Activated naive CD4-positive, alpha-beta T cell treated with anti-CD3 and anti-CD28 coated beads for 36 hours (primary cell): Measurements from ENCODE around the gene ARHGAP6. TPM values are rescaled to one million over a fixed set of nuclear protein-coding genes. Genes with fewer than 3 reads are reported as not detected.
A peak's percentile ranks its signal among the peaks of the same experiment; 100 is the strongest.

ENCODE experiments used
- CTCF ChIA-PET: fragments of 350-600 bp; sonication (Branson Sonifier 250); formaldehyde crosslinking; loops from one replicate; lab custom pipeline; 2021; ENCODE audit warnings: antibody characterized with exemption; lab: Charles Lee
- DNase-seq: peaks from one replicate; pipeline ENCODE4 v3.0.0-alpha.2; 2020
- H3K27ac Mint-ChIP-seq: one replicate; pipeline ENCODE4 v1.8.0; 2021; ENCODE audit warnings: mild to moderate bottlenecking, mixed read lengths
- H3K27me3 Mint-ChIP-seq: one replicate; pipeline ENCODE4 v1.8.0; 2021; ENCODE audit warnings: low read depth, mixed read lengths
- H3K36me3 Mint-ChIP-seq: one replicate; pipeline ENCODE4 v1.8.0; 2021; ENCODE audit warnings: low read depth, mixed read lengths
- H3K4me1 Mint-ChIP-seq: one replicate; pipeline ENCODE4 v1.8.0; 2021; ENCODE audit warnings: low read depth, mixed read lengths
- H3K4me3 Mint-ChIP-seq: one replicate; pipeline ENCODE4 v1.8.0; 2021; ENCODE audit warnings: mild to moderate bottlenecking, moderate library complexity, mixed read lengths
- H3K9me3 Mint-ChIP-seq: one replicate; pipeline ENCODE4 v1.8.0; 2021; ENCODE audit warnings: mixed read lengths
- intact Hi-C: fragments of 100-400 bp; cut with micrococcal nuclease; formaldehyde crosslinking; loops from one replicate; pipeline ENCODE4 v1.15.1; 2023
- total RNA-seq, 2 experiments: library from RNA; stranded (reverse); gene quantifications; one replicate each; pipeline ENCODE4 v1.2.3, GENCODE V29; 2021

The ARHGAP6 gene
- total RNA-seq, 2 experiments from 2014 or later = not detected

DNA sequence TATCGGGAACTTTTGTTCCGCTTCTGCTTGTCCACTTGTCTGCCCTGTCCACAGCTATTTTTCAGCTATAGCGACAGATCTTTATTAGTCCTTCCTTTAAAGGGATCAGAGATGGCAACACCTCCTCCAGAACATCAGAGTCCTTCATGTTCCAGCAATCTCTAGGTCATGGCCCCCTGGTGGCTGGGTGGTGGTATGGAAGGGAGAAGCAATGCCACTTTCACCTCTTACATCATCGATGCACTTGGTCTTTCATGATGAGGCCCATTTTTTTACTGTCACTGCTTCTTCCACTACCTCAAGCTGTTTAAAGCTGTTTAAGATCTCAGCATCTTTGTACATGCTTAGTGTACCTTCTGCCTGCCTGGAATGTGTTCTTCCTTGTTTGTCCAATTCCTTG is 106.7 kb downstream of the ARHGAP6 start:
- peak; percentile 50 for DNase-seq
- Mint-ChIP-seq H3K4me3 (no peak overlapping the region), H3K4me1 (no peaks in the 10 kb centered on the region), H3K27me3 (no peaks in the 10 kb centered on the region), H3K36me3 (no peaks in the 10 kb centered on the region), H3K27ac (no peak overlapping the region), H3K9me3 (no peaks in the 10 kb centered on the region)
- intact Hi-C loops = no loop called here
- CTCF ChIA-PET = interaction anchor here (1.0 to 1.2 kb wide), 2 partner anchors 96 to 208 kb away, joined by 3 read pairs; no protein-coding TSS in a partner anchor

DNA sequence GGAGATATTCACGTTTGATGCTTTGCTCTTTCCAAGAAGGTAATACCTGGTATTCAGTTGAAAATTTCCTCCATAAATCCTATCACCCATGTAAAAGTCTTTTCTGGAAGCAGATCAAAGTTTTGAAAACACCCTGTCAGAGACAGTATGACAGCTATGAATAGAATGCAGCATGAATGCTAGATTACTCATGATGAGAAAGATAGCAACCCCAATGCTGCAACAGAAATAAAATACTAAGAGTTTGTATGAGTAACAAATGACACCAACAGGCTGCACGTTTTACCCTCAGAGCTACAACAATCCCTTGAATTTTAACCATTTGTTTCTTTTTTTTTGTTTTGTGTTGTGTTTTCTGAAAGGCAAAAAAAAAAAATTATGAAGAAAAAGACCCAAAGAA is 108.6 kb downstream of the ARHGAP6 start:
- no peak overlapping the region for H3K27ac Mint-ChIP-seq
- no peaks in the 10 kb centered on the region for H3K36me3 Mint-ChIP-seq
- H3K4me1 Mint-ChIP-seq = no peaks in the 10 kb centered on the region
- H3K4me3 Mint-ChIP-seq = no peak overlapping the region
- H3K9me3 Mint-ChIP-seq = no peaks in the 10 kb centered on the region
- CTCF ChIA-PET = interaction anchor here (0.6 kb wide), 1 partner anchor 1297 kb away, joined by 3 read pairs; no protein-coding TSS in a partner anchor
- no peak for DNase-seq
- no peaks in the 10 kb centered on the region for H3K27me3 Mint-ChIP-seq
- intact Hi-C loops = no loop called here

DNA sequence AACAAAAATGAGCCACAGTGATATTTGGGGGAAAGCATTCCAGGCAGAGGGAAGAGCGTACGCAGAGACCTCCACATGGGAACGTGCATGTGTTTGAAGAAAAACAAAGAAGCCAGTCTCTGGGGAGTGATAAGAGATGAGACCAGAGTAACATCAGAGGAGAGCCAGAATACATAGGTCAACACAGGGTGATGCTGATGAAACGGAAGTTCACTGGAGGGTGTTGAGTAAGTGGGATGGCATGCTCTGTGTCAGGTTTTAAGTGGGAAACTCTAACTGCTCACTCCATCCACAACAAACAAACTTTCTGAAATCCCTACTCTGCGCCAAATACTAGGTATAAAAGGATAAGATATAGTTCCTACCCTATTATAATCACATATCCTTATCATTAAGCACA is 110.0 kb downstream of the ARHGAP6 start:
- Mint-ChIP-seq H3K27ac (no peak overlapping the region), H3K36me3 (no peaks in the 10 kb centered on the region)
- CTCF ChIA-PET = no interaction called here

DNA sequence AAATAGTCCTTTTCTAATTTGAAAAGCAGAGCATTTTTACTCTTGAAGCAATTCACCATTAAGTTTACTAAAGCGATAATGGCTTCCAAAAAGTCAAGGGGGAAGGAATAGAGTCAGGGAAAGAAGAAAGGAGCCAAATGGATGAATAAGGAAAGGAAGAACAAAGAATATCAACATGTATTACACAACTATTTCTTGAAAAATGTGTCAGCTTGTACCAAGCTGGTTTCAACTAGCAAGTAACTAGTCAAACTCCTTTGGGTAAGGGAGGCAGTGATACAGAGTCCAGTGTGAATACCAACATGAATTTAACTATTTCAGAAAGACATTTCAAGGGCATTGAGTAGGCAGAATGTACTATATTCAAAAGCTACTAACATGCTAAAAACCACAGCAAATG is 112.1 kb downstream of the ARHGAP6 start:
- Mint-ChIP-seq H3K9me3 (no peaks in the 10 kb centered on the region), H3K27me3 (no peaks in the 10 kb centered on the region), H3K4me1 (no peaks in the 10 kb centered on the region), H3K27ac (no peak overlapping the region), H3K36me3 (no peaks in the 10 kb centered on the region), H3K4me3 (no peak overlapping the region)
- intact Hi-C loops = no loop called here
- CTCF ChIA-PET = no interaction called here
- no peak for DNase-seq

More for the DNA sequence above, 110.0 kb downstream of the ARHGAP6 start:
- no peak for DNase-seq
- no peaks in the 10 kb centered on the region for H3K9me3 Mint-ChIP-seq
- intact Hi-C loops = no loop called here
- H3K4me1 Mint-ChIP-seq = no peaks in the 10 kb centered on the region
- H3K27me3 Mint-ChIP-seq = no peaks in the 10 kb centered on the region
- H3K4me3 Mint-ChIP-seq = no peak overlapping the region

DNA sequence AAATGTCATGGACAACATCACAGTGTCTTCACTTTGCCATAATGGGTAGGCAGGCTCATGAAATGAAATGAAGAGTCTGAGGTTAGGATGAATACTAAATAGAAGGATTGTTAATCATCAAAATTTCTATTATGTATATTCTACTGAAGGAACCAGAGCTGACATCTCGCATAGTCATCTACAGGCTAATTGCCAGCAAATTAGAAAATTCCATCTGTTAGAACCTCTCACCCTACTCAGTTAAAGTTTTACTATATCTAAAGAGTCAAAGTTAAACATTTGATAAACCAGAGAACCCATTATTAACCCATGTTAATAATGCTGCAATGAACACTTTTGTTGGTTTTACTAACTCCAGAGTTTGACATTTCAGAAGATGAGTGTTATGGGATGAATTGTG is 114.6 kb downstream of the ARHGAP6 start:
- no peak for DNase-seq
- H3K9me3 Mint-ChIP-seq = no peaks in the 10 kb centered on the region
- no peak overlapping the region for H3K4me3 Mint-ChIP-seq
- intact Hi-C loops = no loop called here
- CTCF ChIA-PET = no interaction called here
- H3K27me3 Mint-ChIP-seq = no peaks in the 10 kb centered on the region
- H3K36me3 Mint-ChIP-seq = no peaks in the 10 kb centered on the region
- no peak overlapping the region for H3K27ac Mint-ChIP-seq
- no peaks in the 10 kb centered on the region for H3K4me1 Mint-ChIP-seq

DNA sequence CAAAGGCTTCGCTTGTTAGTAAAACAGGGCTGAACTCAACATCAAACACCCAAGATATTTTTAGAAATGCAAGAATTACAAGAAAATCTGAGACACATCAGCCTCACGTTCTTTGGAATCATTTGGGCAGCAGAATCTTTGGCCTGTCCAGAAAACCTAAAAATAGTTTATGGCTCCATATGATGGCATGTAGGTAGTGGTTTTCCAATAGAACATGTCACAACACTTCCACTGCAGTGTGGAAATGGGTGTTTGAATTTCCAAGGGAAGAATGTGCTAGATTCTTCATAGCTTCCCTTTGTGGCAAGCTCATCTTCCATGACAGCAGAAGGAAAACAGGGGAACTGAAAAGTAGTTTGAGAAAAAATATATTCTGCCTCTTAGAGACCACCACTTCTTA is 118.8 kb downstream of the ARHGAP6 start:
- Mint-ChIP-seq H3K36me3 (no peaks in the 10 kb centered on the region), H3K9me3 (no peaks in the 10 kb centered on the region), H3K4me1 (no peaks in the 10 kb centered on the region), H3K4me3 (no peak overlapping the region), H3K27ac (no peak overlapping the region), H3K27me3 (no peaks in the 10 kb centered on the region)
- CTCF ChIA-PET = interaction anchor here (0.6 to 1.0 kb wide), 2 partner anchors 23 to 646 kb away, joined by 3 read pairs; no protein-coding TSS in a partner anchor
- intact Hi-C loops = no loop called here
- no peak for DNase-seq

DNA sequence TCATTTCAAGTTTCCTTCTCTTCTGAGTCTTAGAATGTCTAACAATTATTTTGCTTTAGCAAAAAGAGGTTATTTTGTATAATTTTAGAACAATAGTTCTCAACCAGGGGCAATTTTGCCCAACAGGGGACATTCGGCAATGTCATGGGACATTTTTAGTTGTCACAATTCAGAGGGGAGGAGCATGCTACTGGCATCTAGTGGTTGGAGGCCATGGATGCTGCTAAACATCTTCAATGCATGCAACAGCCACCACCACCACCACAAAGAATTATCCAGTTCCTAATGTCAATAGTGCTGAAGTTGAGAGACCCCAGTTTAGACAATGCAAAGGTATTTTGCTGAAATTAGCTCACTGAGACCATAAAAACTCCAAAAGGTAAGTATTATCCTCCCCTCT is 122.5 kb downstream of the ARHGAP6 start:
- Mint-ChIP-seq H3K36me3 (no peaks in the 10 kb centered on the region), H3K27ac (no peak overlapping the region), H3K27me3 (no peaks in the 10 kb centered on the region), H3K9me3 (no peaks in the 10 kb centered on the region), H3K4me1 (no peaks in the 10 kb centered on the region), H3K4me3 (no peak overlapping the region)
- CTCF ChIA-PET = interaction anchor here (0.5 kb wide), 1 partner anchor 920 kb away, joined by 3 read pairs; no protein-coding TSS in a partner anchor
- intact Hi-C loops = no loop called here
- DNase-seq = no peak

DNA sequence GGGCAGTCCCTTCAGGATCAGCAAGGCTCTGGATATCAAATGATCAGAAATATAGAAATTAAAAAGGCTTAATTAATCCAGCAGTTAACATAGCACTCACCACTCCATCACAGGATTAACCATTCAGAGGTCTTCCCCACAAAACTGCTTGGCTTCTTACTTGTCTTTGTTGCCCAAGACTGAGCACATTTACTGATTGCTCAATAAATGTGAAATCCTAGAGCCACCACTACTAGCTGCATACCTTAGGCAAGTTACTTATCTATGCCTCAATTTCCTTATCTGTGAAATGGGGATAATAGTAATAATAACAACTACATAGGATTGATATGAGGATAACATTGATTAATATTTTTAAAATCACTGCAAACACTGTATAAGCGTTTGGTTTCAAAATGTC is 124.2 kb downstream of the ARHGAP6 start:
- H3K4me3 Mint-ChIP-seq = no peak overlapping the region
- no peaks in the 10 kb centered on the region for H3K27me3 Mint-ChIP-seq
- no peaks in the 10 kb centered on the region for H3K36me3 Mint-ChIP-seq
- no peak overlapping the region for H3K27ac Mint-ChIP-seq
- intact Hi-C loops = no loop called here
- DNase-seq = no peak
- no peaks in the 10 kb centered on the region for H3K4me1 Mint-ChIP-seq
- CTCF ChIA-PET = interaction anchor here (0.7 kb wide), 2 partner anchors 77 to 1267 kb away, joined by 3 read pairs; no protein-coding TSS in a partner anchor
- no peaks in the 10 kb centered on the region for H3K9me3 Mint-ChIP-seq

DNA sequence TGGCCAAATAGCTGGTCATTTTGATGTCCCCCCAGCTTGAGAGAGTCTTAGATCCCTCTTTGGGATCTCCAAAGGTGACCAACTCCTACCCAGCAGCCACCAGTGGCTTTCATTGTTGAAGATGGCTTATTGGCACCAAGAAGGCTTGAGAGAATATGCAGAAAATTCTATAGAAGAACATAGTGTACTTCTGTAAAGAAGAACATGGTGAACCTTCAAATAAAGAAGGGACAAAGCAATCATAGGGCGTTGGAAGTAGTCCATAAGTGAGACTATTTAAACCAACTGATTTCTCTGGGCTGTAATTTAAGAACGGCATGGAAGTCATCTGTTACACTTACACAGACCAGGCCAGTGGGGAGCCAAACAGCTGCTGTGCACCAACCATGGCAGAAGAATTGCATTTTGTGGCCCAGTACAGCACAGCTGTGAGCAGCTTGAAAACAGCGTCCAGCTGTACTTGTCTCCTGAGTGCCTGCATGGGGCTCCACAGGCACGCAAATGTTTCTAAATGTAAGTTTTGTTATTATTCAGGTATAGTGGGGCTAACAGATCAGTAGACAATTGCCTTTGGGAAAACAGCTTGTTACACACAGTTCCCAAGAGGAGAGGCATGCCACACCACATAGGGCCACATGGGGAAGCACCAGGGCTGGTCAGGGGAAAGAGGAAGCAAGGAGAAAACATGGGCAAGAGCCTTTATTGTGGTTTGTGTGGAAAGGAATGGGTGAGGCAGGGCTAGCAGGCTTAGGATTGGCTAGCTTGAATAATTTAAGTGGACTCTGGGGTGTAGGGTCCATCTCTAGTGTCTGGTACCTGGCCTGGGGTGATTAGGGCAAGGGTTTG is 125.0 kb downstream of the ARHGAP6 start:
- no peaks in the 10 kb centered on the region for H3K4me1 Mint-ChIP-seq
- intact Hi-C loops = no loop called here
- no peak overlapping the region for H3K27ac Mint-ChIP-seq
- CTCF ChIA-PET = interaction anchor here (1.2 kb wide), 1 partner anchor 367 kb away, joined by 3 read pairs; no protein-coding TSS in a partner anchor
- no peak for DNase-seq
- no peaks in the 10 kb centered on the region for H3K36me3 Mint-ChIP-seq
- no peaks in the 10 kb centered on the region for H3K27me3 Mint-ChIP-seq
- no peaks in the 10 kb centered on the region for H3K9me3 Mint-ChIP-seq
- H3K4me3 Mint-ChIP-seq = no peak overlapping the region

DNA sequence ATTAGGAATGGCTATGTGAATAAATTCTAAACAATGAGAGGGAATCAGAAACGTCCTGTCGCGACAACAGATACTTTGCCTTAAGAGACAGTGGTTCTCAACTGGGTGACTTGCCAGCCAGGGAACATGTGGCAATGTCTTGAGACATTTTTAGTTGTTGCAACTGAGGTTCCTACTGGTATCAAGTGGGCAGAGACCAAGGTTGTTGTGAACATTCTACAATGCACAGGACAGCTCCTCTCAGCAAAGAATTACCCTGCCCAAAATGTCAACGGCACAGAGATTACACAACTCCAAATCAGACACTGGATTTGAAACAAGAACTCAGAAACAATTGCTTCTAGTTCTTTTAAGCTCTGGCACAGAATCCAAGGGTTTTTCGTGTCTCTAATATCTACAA is 128.6 kb downstream of the ARHGAP6 start:
- intact Hi-C loops = loop anchor here (10.0 kb wide), 1 partner anchor 1368 kb away; the partner anchor contains the start of gene TLR8
- no peaks in the 10 kb centered on the region for H3K36me3 Mint-ChIP-seq
- H3K9me3 Mint-ChIP-seq = no peaks in the 10 kb centered on the region
- no peaks in the 10 kb centered on the region for H3K4me1 Mint-ChIP-seq
- DNase-seq = no peak
- CTCF ChIA-PET = interaction anchor here (0.7 kb wide), 1 partner anchor 1235 kb away, joined by 3 read pairs; no protein-coding TSS in a partner anchor
- H3K27me3 Mint-ChIP-seq = no peaks in the 10 kb centered on the region
- no peak overlapping the region for H3K27ac Mint-ChIP-seq
- H3K4me3 Mint-ChIP-seq = no peak overlapping the region

DNA sequence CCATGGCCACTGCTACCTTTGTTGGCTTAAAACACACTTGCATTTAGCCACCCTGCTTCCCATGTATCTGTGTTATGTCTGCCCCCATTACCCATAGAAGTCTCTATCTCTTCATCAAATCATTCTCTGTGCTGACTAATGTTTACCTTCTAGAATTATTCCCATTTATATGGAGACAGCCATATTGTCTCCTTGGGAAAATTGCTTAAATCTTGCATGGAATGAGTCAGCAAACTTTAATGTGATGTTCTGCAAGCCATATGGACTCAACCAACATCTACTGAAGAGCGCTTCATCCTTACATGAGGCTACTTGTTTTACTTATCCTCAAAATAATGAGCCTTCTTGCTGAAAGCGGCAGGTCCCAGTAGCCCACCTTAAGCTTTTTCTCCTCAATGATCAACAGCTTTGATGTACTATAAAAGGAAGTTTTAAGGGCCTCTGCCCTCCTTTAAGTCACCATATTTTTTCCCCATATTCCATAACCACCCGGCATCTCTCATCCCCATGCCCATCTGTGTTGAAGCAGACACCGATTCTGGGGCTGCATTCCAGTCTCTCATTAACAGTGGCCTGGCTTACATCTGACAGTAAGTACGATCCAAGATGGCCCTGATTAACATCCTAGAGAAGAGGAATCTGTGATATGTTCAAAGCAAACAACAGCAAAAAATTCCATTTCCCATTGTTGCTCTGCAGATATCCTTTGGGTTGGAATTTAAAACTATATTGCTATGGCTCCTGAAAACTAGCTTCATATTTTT is 130.4 kb downstream of the ARHGAP6 start:
- DNase-seq = no peak
- Mint-ChIP-seq H3K36me3 (no peaks in the 10 kb centered on the region), H3K27me3 (no peaks in the 10 kb centered on the region), H3K9me3 (no peaks in the 10 kb centered on the region), H3K27ac (no peak overlapping the region), H3K4me3 (no peak overlapping the region), H3K4me1 (no peaks in the 10 kb centered on the region)
- CTCF ChIA-PET = interaction anchor here (0.7 to 1.4 kb wide), 2 partner anchors 189 to 207 kb away, joined by 3 to 6 read pairs; no protein-coding TSS in a partner anchor
- intact Hi-C loops = loop anchor here (10.0 kb wide), 1 partner anchor 1369 kb away; the partner anchor contains the start of gene TLR8

DNA sequence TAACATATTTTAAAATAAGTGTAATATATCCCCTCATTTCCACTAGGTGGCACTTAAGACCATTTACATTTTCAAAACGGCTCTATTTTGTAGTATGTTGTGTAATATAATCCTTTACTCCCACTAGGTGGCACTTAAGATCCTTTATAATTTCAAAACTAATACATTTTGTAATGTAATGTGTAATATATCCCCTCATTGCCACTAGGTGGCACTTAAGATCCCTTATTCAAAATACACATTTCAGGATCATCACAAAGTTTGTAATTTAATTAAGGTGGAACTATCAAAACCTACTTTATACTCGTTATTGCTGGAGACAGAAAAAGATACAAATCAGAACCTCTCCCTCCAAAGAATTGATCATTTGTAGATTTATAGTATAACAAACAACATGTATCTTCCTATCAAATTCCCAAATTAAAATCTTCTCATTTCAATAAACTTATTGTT is 132.5 kb downstream of the ARHGAP6 start:
- CTCF ChIA-PET = no interaction called here
- H3K27ac Mint-ChIP-seq = no peak overlapping the region
- no peak for DNase-seq
- no peak overlapping the region for H3K4me3 Mint-ChIP-seq
- H3K4me1 Mint-ChIP-seq = no peaks in the 10 kb centered on the region
- intact Hi-C loops = loop anchor here (1.0 to 10.0 kb wide), 10 partner anchors 191 to 1372 kb away; partner anchors contain the start of gene TLR8
- no peaks in the 10 kb centered on the region for H3K9me3 Mint-ChIP-seq
- H3K36me3 Mint-ChIP-seq = no peaks in the 10 kb centered on the region
- no peaks in the 10 kb centered on the region for H3K27me3 Mint-ChIP-seq
